ENCODE results near the gene CYP39A1.

CYP39A1 gene

DNA sequence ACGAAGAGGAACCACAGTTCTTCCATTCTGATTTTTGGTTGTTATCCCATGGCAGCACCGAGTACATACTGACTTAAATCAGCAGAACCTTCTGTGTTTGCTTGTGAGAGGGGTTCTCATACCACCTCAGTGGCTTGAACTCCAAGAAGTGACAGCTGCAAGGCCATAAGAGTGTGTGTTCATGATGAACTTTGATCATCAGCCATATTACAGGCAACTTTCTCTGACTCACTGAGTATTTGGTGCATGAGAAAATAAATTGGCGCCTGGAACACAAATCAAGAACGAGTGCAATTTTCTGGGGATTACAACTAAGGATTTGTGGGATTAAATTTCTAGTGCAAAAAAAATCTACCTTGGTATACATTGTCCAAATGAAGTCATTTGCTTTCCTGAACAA is 68.9 kb downstream of the CYP39A1 start:
- Histone ChIP-seq H3K4me1 (ENCODE audit: low read depth, poor library complexity, severe bottlenecking) (peaks cover 7% of the 10 kb centered on the region), H3K4me3 (IDR thresholded peaks at IDR 0.05; ENCODE audit: insufficient read depth, low read depth, low read length) (no peak overlapping the region), H3K4me2 (no peak overlapping the region), H4K20me1 (ENCODE audit: insufficient read depth) (no peaks in the 10 kb centered on the region), H2AFZ (ENCODE audit: low read depth) (no peak overlapping the region), H3K27ac (no peak overlapping the region), H3K36me3 (ENCODE audit: insufficient read depth) (no peaks in the 10 kb centered on the region), H3K79me2 (ENCODE audit: insufficient read depth, low read depth) (no peaks in the 10 kb centered on the region), H3K9ac (no peak overlapping the region), H3K27me3 (ENCODE audit: insufficient read depth, low read depth) (no peaks in the 10 kb centered on the region)
- TF ChIP-seq, protein P1, sequence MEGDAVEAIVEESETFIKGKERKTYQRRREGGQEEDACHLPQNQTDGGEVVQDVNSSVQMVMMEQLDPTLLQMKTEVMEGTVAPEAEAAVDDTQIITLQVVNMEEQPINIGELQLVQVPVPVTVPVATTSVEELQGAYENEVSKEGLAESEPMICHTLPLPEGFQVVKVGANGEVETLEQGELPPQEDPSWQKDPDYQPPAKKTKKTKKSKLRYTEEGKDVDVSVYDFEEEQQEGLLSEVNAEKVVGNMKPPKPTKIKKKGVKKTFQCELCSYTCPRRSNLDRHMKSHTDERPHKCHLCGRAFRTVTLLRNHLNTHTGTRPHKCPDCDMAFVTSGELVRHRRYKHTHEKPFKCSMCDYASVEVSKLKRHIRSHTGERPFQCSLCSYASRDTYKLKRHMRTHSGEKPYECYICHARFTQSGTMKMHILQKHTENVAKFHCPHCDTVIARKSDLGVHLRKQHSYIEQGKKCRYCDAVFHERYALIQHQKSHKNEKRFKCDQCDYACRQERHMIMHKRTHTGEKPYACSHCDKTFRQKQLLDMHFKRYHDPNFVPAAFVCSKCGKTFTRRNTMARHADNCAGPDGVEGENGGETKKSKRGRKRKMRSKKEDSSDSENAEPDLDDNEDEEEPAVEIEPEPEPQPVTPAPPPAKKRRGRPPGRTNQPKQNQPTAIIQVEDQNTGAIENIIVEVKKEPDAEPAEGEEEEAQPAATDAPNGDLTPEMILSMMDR (conservative IDR thresholded peaks at IDR 0.05; ENCODE audit: low read depth, low read length), result no peak

DNA sequence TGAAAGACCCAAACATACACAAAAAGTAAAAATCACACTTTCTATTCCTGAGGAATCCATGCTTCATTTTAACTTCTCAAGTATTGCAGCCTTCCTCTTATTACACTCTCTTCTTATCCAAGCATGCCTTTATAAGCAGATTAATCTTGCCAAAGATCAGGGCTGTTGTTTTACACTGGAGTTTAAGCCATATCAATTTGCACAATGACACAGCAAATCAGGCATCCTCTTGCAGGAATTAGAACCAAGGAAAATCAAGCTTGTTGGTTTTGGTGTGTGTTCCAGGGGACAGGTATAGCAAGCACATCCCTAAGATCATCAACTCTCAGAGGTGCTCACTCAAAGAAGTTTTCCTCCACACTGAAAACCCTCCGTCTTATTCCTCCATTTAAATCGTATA is 69.5 kb downstream of the CYP39A1 start:
- TF ChIP-seq, protein P1 (conservative IDR thresholded peaks at IDR 0.05; ENCODE audit: low read depth, low read length), result no peak
- no peaks in the 10 kb centered on the region for H3K36me3 ChIP-seq (ENCODE audit: insufficient read depth)
- H3K4me2 ChIP-seq, result no peak overlapping the region
- H3K4me3 ChIP-seq (IDR thresholded peaks at IDR 0.05; ENCODE audit: insufficient read depth, low read depth, low read length), result no peak overlapping the region
- no peaks in the 10 kb centered on the region for H3K27me3 ChIP-seq (ENCODE audit: insufficient read depth, low read depth)
- no peak overlapping the region for H2AFZ ChIP-seq (ENCODE audit: low read depth)
- no peaks in the 10 kb centered on the region for H4K20me1 ChIP-seq (ENCODE audit: insufficient read depth)
- H3K79me2 ChIP-seq (ENCODE audit: insufficient read depth, low read depth), result no peaks in the 10 kb centered on the region
- no peak overlapping the region for H3K27ac ChIP-seq
- H3K4me1 ChIP-seq (ENCODE audit: low read depth, poor library complexity, severe bottlenecking), result peaks cover 14% of the 10 kb centered on the region
- H3K9ac ChIP-seq, result no peak overlapping the region

DNA sequence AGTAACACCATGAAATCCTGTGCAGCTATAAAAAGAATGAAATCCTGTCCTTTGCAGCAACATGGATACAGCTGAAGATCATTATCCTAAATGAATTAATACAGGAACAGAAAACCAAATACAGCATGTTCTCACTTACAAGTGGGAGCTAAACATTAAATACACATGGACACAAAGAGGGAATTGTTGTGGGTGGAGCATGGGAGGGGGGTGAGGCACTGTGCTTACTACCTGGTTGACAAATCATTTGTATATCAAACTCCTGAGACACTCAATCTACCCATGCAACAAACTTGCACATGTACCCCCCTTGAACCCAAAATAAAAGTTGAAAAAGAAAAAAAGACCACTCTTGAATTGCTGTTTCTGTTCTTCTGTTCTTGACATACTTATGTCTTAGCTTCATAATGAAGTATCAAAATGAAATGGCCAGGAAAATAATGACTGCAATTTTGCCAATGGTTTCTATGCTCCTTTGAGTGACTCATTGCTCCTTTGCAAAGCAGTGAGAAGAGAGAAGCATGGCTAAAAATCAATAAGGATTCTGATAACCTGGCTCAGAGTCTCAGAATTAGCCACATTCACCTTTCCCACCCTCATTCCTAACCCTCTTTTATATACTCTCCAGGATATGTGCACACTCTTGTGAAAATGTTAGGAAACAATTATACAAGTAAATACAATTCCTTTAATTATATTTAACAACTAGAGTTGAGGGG is 71.0 kb downstream of the CYP39A1 start:
- H3K4me2 ChIP-seq, result no peak overlapping the region

DNA sequence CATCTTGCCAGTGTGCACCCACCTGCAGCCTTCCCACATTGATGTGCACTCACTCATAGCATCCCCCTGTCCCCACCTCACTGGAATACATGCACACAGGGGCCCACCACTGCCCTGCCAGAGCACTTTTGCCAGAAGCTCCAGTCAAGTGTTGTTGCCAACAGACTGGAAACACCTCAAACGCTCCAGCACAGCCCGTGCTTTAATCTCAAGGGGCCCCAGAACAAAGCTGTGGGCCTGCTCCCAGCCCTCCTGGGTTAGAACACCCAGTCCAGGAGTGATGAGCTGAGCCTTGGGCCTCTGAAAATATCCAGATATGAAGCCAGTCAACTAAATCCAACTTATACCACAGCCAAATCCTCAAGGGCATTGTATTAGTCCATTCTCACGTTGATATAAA is 77.1 kb downstream of the CYP39A1 start:
- H3K79me2 ChIP-seq (ENCODE audit: insufficient read depth, low read depth), result no peaks in the 10 kb centered on the region
- peaks cover 50% of the 10 kb centered on the region for H3K4me1 ChIP-seq (ENCODE audit: low read depth, poor library complexity, severe bottlenecking)
- H3K27ac ChIP-seq, result no peak overlapping the region
- H3K4me3 ChIP-seq (IDR thresholded peaks at IDR 0.05; ENCODE audit: insufficient read depth, low read depth, low read length), result no peak overlapping the region
- H3K27me3 ChIP-seq (ENCODE audit: insufficient read depth, low read depth), result no peaks in the 10 kb centered on the region
- H4K20me1 ChIP-seq (ENCODE audit: insufficient read depth), result no peaks in the 10 kb centered on the region
- H3K36me3 ChIP-seq (ENCODE audit: insufficient read depth), result no peaks in the 10 kb centered on the region
- TF ChIP-seq, protein P1 (conservative IDR thresholded peaks at IDR 0.05; ENCODE audit: low read depth, low read length), result no peak
- no peak overlapping the region for H3K4me2 ChIP-seq
- H3K9ac ChIP-seq, result no peak overlapping the region
- no peak overlapping the region for H2AFZ ChIP-seq (ENCODE audit: low read depth)

More for the DNA sequence above, 71.0 kb downstream of the CYP39A1 start:
- Histone ChIP-seq H4K20me1 (ENCODE audit: insufficient read depth) (no peaks in the 10 kb centered on the region), H3K79me2 (ENCODE audit: insufficient read depth, low read depth) (no peaks in the 10 kb centered on the region), H3K9ac (no peak overlapping the region), H3K36me3 (ENCODE audit: insufficient read depth) (no peaks in the 10 kb centered on the region), H3K4me1 (ENCODE audit: low read depth, poor library complexity, severe bottlenecking) (peaks cover 28% of the 10 kb centered on the region), H3K27ac (no peak overlapping the region), H3K27me3 (ENCODE audit: insufficient read depth, low read depth) (no peaks in the 10 kb centered on the region), H2AFZ (ENCODE audit: low read depth) (no peak overlapping the region), H3K4me3 (IDR thresholded peaks at IDR 0.05; ENCODE audit: insufficient read depth, low read depth, low read length) (no peak overlapping the region)
- TF ChIP-seq, protein P1 (conservative IDR thresholded peaks at IDR 0.05; ENCODE audit: low read depth, low read length), result no peak

Data from KMS-11 (cell line).